Thoracic aorta (tissue), 2 donors: ENCODE results near the gene DOCK3. TPM values are rescaled to one million over a fixed set of nuclear protein-coding genes. Genes with fewer than 3 reads are reported as not detected.
A peak's percentile ranks its signal among the peaks of the same experiment; 100 is the strongest.
"Not testable (repeated sequence)": the region's sequence is repeated elsewhere in the genome, so short reads cannot be mapped to it uniquely, and the experiment has no call there.

ENCODE experiments used
- ATAC-seq: fragments of 150-250 bp; one replicate; pipeline ENCODE4 v1.8.0; 2017; ENCODE audit warnings: low read depth; ENCODE audit not compliant: insufficient number of reproducible peaks, low FRiP score
- DNase-seq: peaks from one replicate; pipeline ENCODE4 v3.0.0-alpha.2; 2020; ENCODE audit warnings: low spot score
- H3K27ac ChIP-seq, 2 donors: fragments of 200-600 bp; sonication (generic); 1 replicate in 1 of 2; 2 replicates in 1 of 2; pipeline ENCODE4 v1.5.1; 2016; ENCODE audit warnings: mild to moderate bottlenecking in 2 of 2, moderate library complexity in 2 of 2
- H3K27me3 ChIP-seq: fragments of 200-600 bp; sonication (generic); replicated peaks from 2 replicates; pipeline ENCODE4 v1.6.0; 2016; ENCODE audit warnings: mild to moderate bottlenecking; ENCODE audit not compliant: insufficient read depth
- H3K36me3 ChIP-seq: fragments of 200-600 bp; sonication (generic); one replicate; pipeline ENCODE4 v1.5.1; 2016
- H3K4me1 ChIP-seq, 2 donors: fragments of 200-600 bp; sonication (generic); 1 replicate in 1 of 2; 2 replicates in 1 of 2; pipeline versions ENCODE4 v1.5.1 to v1.6.0; 2016; ENCODE audit warnings: low read depth in 2 of 2, mild to moderate bottlenecking in 1 of 2; ENCODE audit not compliant: control insufficient read depth in 1 of 2
- H3K4me3 ChIP-seq: fragments of 200-600 bp; sonication (generic); 2 replicates; pipeline ENCODE4 v1.5.1; 2016; ENCODE audit warnings: mild to moderate bottlenecking
- H3K9me3 ChIP-seq: fragments of 200-600 bp; sonication (generic); 2 replicates; pipeline ENCODE4 v1.5.1; 2016
- CTCF ChIP-seq: fragments of 200-600 bp; sonication (generic); IDR thresholded peaks from one replicate; pipeline ENCODE4 v1.5.1; 2019; ENCODE audit warnings: antibody characterized with exemption
- total RNA-seq, 2 donors: library from RNA; depleted of rRNA; stranded (reverse); fragments of >200 nt; gene quantifications; one replicate each; pipeline versions ENCODE4 v1.1.0 to v1.2.3, GENCODE V29; 2016

Gene DOCK3
- total RNA-seq, 2 donors from 2014 or later = 0.14 to 0.71 TPM

- peaks cover 4% of the 10 kb centered on the region for H3K36me3 ChIP-seq
- H3K27me3 ChIP-seq = no peaks in the 10 kb centered on the region
- no peak for TF ChIP-seq CTCF
- DNase-seq = no peak
- H3K4me1 ChIP-seq = peaks cover 20 to 47% of the 10 kb centered on the region in 2 donors
- H3K27ac ChIP-seq = peak overlapping the region; percentile 82 to 91
- H3K4me3 ChIP-seq = peak overlapping the region; percentile 84
- ATAC-seq = no peak
- H3K9me3 ChIP-seq = no peaks in the 10 kb centered on the region
Observed at GRCh38 chr3:51385621-51386091, 710.9 kb downstream of the DOCK3 start.

GRCh38 chr3:51386159-51386851 lies 711.6 kb downstream of the DOCK3 start:
- Histone ChIP-seq H3K4me3 (peak overlapping the region; percentile 84), H3K27ac (peak overlapping the region; percentile 82 to 91), H3K36me3 (peaks cover 4% of the 10 kb centered on the region), H3K27me3 (no peaks in the 10 kb centered on the region), H3K4me1 (peaks cover 22 to 49% of the 10 kb centered on the region in 2 donors), H3K9me3 (no peaks in the 10 kb centered on the region)
- ATAC-seq (no peak), DNase-seq (no peak)
- TF ChIP-seq CTCF = no peak

GRCh38 chr3:51386852-51387229 lies 712.1 kb downstream of the DOCK3 start:
- Histone ChIP-seq H3K4me3 (peak overlapping the region; percentile 84), H3K4me1 (peaks cover 22 to 51% of the 10 kb centered on the region in 2 donors), H3K27ac (no peak overlapping the region), H3K36me3 (peaks cover 4% of the 10 kb centered on the region), H3K27me3 (no peaks in the 10 kb centered on the region), H3K9me3 (no peaks in the 10 kb centered on the region)
- ATAC-seq (no peak), DNase-seq (no peak)
- TF ChIP-seq CTCF = no peak

GRCh38 chr3:51387281-51387680 lies 712.6 kb downstream of the DOCK3 start:
- H3K27ac ChIP-seq, H3K36me3 ChIP-seq, H3K9me3 ChIP-seq, ATAC-seq, H3K4me3 ChIP-seq, DNase-seq, H3K27me3 ChIP-seq: not testable (repeated sequence)
- H3K4me1 ChIP-seq = peaks cover 26 to 56% of the 10 kb centered on the region in 2 donors

GRCh38 chr3:51388286-51389029 lies 713.7 kb downstream of the DOCK3 start:
- Histone ChIP-seq H3K36me3 (peaks cover 13% of the 10 kb centered on the region), H3K9me3 (no peaks in the 10 kb centered on the region), H3K27me3 (no peaks in the 10 kb centered on the region), H3K27ac (no peak overlapping the region), H3K4me3 (no peak overlapping the region), H3K4me1 (peaks cover 38 to 67% of the 10 kb centered on the region in 2 donors)
- no peak for DNase-seq
- no peak for ATAC-seq
- no peak for TF ChIP-seq CTCF
